Astrocyte (in vitro differentiated cells and primary cell): ENCODE results near the gene LTBP3.

Experiments
- CTCF ChIP-seq: IDR thresholded peaks from 2 replicates; pipeline ENCODE4 v1.5.1; 2011; ENCODE audit warnings: low read depth, mild to moderate bottlenecking, inconsistent platforms, low read length, moderate library complexity; ENCODE audit not compliant: insufficient read depth
- EZH2 ChIP-seq: IDR thresholded peaks from 2 replicates; pipeline ENCODE4 v1.6.1; 2012; ENCODE audit warnings: mild to moderate bottlenecking, low read length, inconsistent platforms; ENCODE audit not compliant: insufficient read depth

- TF ChIP-seq CTCF (no peak), EZH2 (no peak)
Observed at GRCh38 chr11:65584106-65584505, 25.9 kb upstream of the LTBP3 start.
